MM.1S (cell line): ENCODE results near the gene SLFN5.

Experiments used
- DNase-seq: peaks from one replicate; pipeline ENCODE4 v3.0.0-alpha.2; 2015
- H2AFZ ChIP-seq: fragments of 300-600 bp; sonication (generic); 2 replicates; pipeline ENCODE4 v1.6.0; 2016; ENCODE audit warnings: antibody characterized with exemption, low read length
- H3F3A ChIP-seq: fragments of 300-600 bp; sonication (generic); 2 replicates; pipeline ENCODE4 v1.6.1; 2016; ENCODE audit warnings: mild to moderate bottlenecking, antibody characterized with exemption, low read length, moderate library complexity, mixed read lengths; ENCODE audit not compliant: insufficient read depth
- H3K27ac ChIP-seq: fragments of 300-600 bp; sonication (generic); 2 replicates; pipeline ENCODE4 v1.5.1; 2016; ENCODE audit warnings: mild to moderate bottlenecking, low read length
- H3K27me3 ChIP-seq: fragments of 300-600 bp; sonication (generic); replicated peaks from 2 replicates; pipeline ENCODE4 v1.6.0; 2016; ENCODE audit warnings: low read length; ENCODE audit not compliant: insufficient read depth
- H3K36me3 ChIP-seq: fragments of 300-600 bp; sonication (generic); replicated peaks from 2 replicates; pipeline ENCODE4 v1.6.1; 2016; ENCODE audit warnings: mild to moderate bottlenecking, low read length, mixed read lengths; ENCODE audit not compliant: insufficient read depth
- H3K4me1 ChIP-seq: fragments of 300-600 bp; sonication (generic); 2 replicates; pipeline ENCODE4 v1.6.1; 2016; ENCODE audit warnings: low read length, mixed read lengths
- H3K4me2 ChIP-seq: fragments of 300-600 bp; sonication (generic); 2 replicates; pipeline ENCODE4 v1.6.0; 2016; ENCODE audit warnings: low read depth, low read length
- H3K4me3 ChIP-seq: fragments of 300-600 bp; sonication (generic); 2 replicates; pipeline ENCODE4 v1.5.1; 2016; ENCODE audit warnings: low read length, mixed read lengths
- H3K79me2 ChIP-seq: fragments of 300-600 bp; sonication (generic); 2 replicates; pipeline ENCODE4 v1.6.1; 2016; ENCODE audit warnings: mixed run types, low read length, mixed read lengths
- H3K9ac ChIP-seq: fragments of 300-600 bp; sonication (generic); 2 replicates; pipeline ENCODE4 v1.6.1; 2016; ENCODE audit warnings: low read length, mixed read lengths
- H3K9me2 ChIP-seq: fragments of 300-600 bp; sonication (generic); replicated peaks from 2 replicates; pipeline ENCODE4 v1.6.1; 2016; ENCODE audit warnings: mild to moderate bottlenecking, low read length, mixed read lengths; ENCODE audit not compliant: insufficient read depth
- H3K9me3 ChIP-seq: fragments of 300-600 bp; sonication (generic); replicated peaks from 2 replicates; pipeline ENCODE4 v1.6.1; 2016; ENCODE audit warnings: mild to moderate bottlenecking, low read length, mixed read lengths; ENCODE audit not compliant: insufficient read depth
- H4K20me1 ChIP-seq: fragments of 300-600 bp; sonication (generic); 2 replicates; pipeline ENCODE4 v1.6.1; 2016; ENCODE audit warnings: mild to moderate bottlenecking, low read length, moderate library complexity, mixed read lengths; ENCODE audit not compliant: insufficient read depth
- CTCF ChIP-seq: fragments of 300-600 bp; sonication (generic); IDR thresholded peaks from 2 replicates; pipeline ENCODE4 v1.5.1; 2016; ENCODE audit warnings: antibody characterized with exemption, low read length, mixed read lengths
- EZH2 ChIP-seq: fragments of 300-600 bp; sonication (generic); optimal IDR thresholded peaks from 2 replicates; pipeline ENCODE3; 2017; ENCODE audit warnings: low read depth, mild to moderate bottlenecking, antibody characterized with exemption, low read length, mixed read lengths
- EZH2phosphoT487 ChIP-seq: fragments of 300-600 bp; sonication (generic); IDR thresholded peaks from 2 replicates; pipeline ENCODE4 v1.6.1; 2018; ENCODE audit warnings: antibody characterized with exemption, low read length

SLFN5 gene

DNA sequence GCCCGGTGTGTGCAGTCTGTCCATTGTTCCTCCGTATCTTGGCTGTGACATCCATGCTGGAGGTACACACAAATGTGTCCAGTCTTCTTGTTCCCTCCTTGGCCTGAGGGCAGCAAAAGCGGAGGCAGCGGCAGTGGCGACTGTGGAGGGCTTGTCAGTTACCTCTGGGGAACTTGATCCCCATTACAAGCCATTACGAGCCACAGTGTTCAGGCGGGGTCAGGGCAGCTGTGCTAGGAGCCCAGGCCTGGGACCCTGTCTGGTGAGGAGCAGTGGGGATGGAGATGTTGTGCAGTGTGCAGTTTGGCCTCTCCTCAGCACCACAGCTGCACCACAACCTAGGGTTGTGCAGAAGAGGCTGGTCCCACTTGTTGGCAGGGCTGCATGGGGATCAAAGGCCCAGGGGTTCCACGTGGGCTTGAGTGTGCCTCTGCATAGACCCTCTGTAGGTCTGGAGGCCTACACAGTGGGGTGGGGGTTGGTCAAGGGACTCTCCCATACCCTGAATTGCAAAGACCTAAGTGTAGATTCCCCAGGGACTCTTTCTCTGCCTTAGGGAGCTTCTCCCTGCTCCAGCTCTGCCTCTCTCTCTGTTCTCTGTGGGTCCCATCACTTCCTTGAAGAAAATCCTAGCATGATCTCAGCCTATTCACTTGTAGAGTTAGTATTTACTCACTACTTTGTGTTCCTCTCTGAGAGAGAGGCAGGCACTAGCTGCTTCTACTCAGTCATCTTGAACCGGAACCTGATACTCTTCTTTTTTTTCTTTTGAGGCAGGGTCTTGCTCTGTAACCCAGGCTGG is 71.7 kb downstream of the SLFN5 start:
- Histone ChIP-seq H3K4me1 (0 out of 2 replicates have a peak, but pooled peaks cover 6% of the 10 kb centered on the region), H3K9me3 (no peaks in the 10 kb centered on the region), H3K9ac (no peak overlapping the region), H3K4me3 (no peak overlapping the region), H3K9me2 (no peaks in the 10 kb centered on the region), H3K36me3 (no peaks in the 10 kb centered on the region), H3K4me2 (no peak overlapping the region), H2AFZ (no peak overlapping the region), H3F3A (no peaks in the 10 kb centered on the region), H4K20me1 (no peaks in the 10 kb centered on the region), H3K27me3 (no peaks in the 10 kb centered on the region), H3K27ac (no peak overlapping the region), H3K79me2 (no peaks in the 10 kb centered on the region)
- no peak for DNase-seq
- no peak for TF ChIP-seq EZH2phosphoT487
- TF ChIP-seq CTCF, result no peak
- no peak for TF ChIP-seq EZH2

DNA sequence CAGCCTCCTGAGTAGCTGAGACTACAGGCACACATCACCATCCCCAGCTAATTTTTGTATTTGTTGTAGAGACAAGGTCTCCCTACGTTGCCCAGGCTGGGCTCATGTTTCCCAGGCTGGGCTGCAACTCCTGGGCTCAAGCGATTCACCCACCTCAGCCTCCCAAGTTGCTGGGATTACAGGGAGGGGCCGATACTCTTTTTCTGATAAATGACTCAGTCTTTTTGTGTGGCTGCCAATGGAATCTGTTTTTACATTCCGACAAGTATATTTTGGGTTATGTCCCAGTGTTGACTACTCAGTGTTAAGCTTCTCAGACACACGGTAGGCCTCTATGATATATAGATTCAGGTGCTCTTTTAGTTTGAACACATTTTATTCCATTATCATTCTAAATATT is 72.4 kb downstream of the SLFN5 start:
- Histone ChIP-seq H3K79me2 (no peaks in the 10 kb centered on the region), H3K4me3 (no peak overlapping the region), H3K4me1 (0 out of 2 replicates have a peak, but pooled peaks cover 6% of the 10 kb centered on the region), H3K27me3 (no peaks in the 10 kb centered on the region), H3K36me3 (no peaks in the 10 kb centered on the region), H4K20me1 (no peaks in the 10 kb centered on the region), H3K9me2 (no peaks in the 10 kb centered on the region), H3K9ac (no peak overlapping the region), H3K27ac (no peak overlapping the region), H2AFZ (no peak overlapping the region), H3K4me2 (no peak overlapping the region), H3K9me3 (no peaks in the 10 kb centered on the region), H3F3A (no peaks in the 10 kb centered on the region)
- no peak for DNase-seq
- TF ChIP-seq EZH2phosphoT487 (no peak), EZH2 (no peak), CTCF (no peak)

- no peak overlapping the region for H3K4me2 ChIP-seq
Measured at GRCh38 chr17:35315971-35316370, 73.1 kb downstream of the SLFN5 start.

More at GRCh38 chr17:35315971-35316370, 73.1 kb downstream of the SLFN5 start:
- Histone ChIP-seq H3K36me3 (no peaks in the 10 kb centered on the region), H3F3A (no peaks in the 10 kb centered on the region), H3K4me3 (no peak overlapping the region), H3K27me3 (no peaks in the 10 kb centered on the region), H2AFZ (no peak overlapping the region), H3K27ac (no peak overlapping the region), H3K9ac (no peak overlapping the region), H3K9me3 (no peaks in the 10 kb centered on the region), H3K9me2 (no peaks in the 10 kb centered on the region), H3K79me2 (no peaks in the 10 kb centered on the region), H3K4me1 (0 out of 2 replicates have a peak, but pooled peaks cover 6% of the 10 kb centered on the region), H4K20me1 (no peaks in the 10 kb centered on the region)
- no peak for TF ChIP-seq EZH2
- TF ChIP-seq CTCF, result no peak
- TF ChIP-seq EZH2phosphoT487, result no peak
- no peak for DNase-seq
